Endothelial cell of umbilical vein (primary cell): ENCODE results near the gene CDK15. TPM values are rescaled to one million over a fixed set of nuclear protein-coding genes. Genes with fewer than 3 reads are reported as not detected.

Experiments used
- BruUV-seq: library from RNA; stranded (reverse); fragments of 400-500 nt; replicated peaks from 2 replicates; lab custom pipeline; 2021; lab: Mats Ljungman, UMichigan
- CTCF ChIA-PET: fragments of 300-600, 350-600 bp; sonication (Branson Sonifier 250); formaldehyde crosslinking; loops from one replicate; lab custom pipeline; 2021; ENCODE audit warnings: antibody characterized with exemption, inconsistent platforms; lab: Charles Lee
- POLR2A ChIA-PET: fragments of 300-600, 350-600 bp; sonication (Branson Sonifier 250); formaldehyde crosslinking; loops from one replicate; lab custom pipeline; 2021; ENCODE audit warnings: antibody characterized with exemption, inconsistent platforms; lab: Charles Lee
- DNase-seq: peaks from one replicate; pipeline ENCODE4 v3.0.0-alpha.2; 2011; ENCODE audit warnings: low read depth, low spot score
- FAIRE-seq: peaks from 2 replicates; lab custom pipeline; 2011; peaks lifted over from hg19 to GRCh38; lab: Jason Lieb, UNC
- H2AFZ ChIP-seq: 2 replicates; pipeline ENCODE4 v1.6.0; 2012; ENCODE audit warnings: low read depth, low read length, control low read depth, inconsistent platforms
- H3K27ac ChIP-seq: 2 replicates; pipeline ENCODE4 v1.5.1; 2011; ENCODE audit warnings: low read depth, mild to moderate bottlenecking, control low read depth, low read length, moderate library complexity; ENCODE audit not compliant: insufficient read depth
- H3K27me3 ChIP-seq, 2 experiments: 2 replicates each; pipeline versions ENCODE4 v1.6.0 to v1.6.1; 2011; ENCODE audit warnings: low read length in 2 of 2, mixed read lengths in 1 of 2; ENCODE audit not compliant: control insufficient read depth in 2 of 2, insufficient read depth in 2 of 2
- H3K36me3 ChIP-seq, 2 experiments: 2 replicates in 1 of 2; 3 replicates in 1 of 2; pipeline ENCODE4 v1.5.1; 2011; ENCODE audit warnings: low read length in 2 of 2, mild to moderate bottlenecking in 1 of 2, moderate library complexity in 1 of 2; ENCODE audit not compliant: control insufficient read depth in 2 of 2, insufficient read depth in 2 of 2; ENCODE audit errors: extremely low read depth in 1 of 2
- H3K4me1 ChIP-seq: 3 replicates; pipeline ENCODE4 v1.5.1; 2011; ENCODE audit warnings: mild to moderate bottlenecking, low read length; ENCODE audit not compliant: control insufficient read depth, insufficient read depth; ENCODE audit errors: extremely low read depth
- H3K4me2 ChIP-seq: 2 replicates; pipeline ENCODE4 v1.6.1; 2011; ENCODE audit warnings: low read length, control low read depth, mixed read lengths; ENCODE audit not compliant: insufficient read depth
- H3K4me3 ChIP-seq, 3 experiments: fragments of 200-600 bp in 1 of 3; sonication (generic), shearing (Covaris generic) in 1 of 3; replicated peaks in 1 of 3; 2 replicates each; pipeline ENCODE4 v1.5.1; 2011 to 2016; ENCODE audit warnings: control low read depth in 3 of 3, low read length in 3 of 3, mild to moderate bottlenecking in 2 of 3, inconsistent platforms in 1 of 3, low read depth in 1 of 3, moderate library complexity in 1 of 3; ENCODE audit not compliant: insufficient read depth in 1 of 3
- H3K79me2 ChIP-seq: 2 replicates; pipeline ENCODE4 v1.6.0; 2012; ENCODE audit warnings: low read length, inconsistent platforms; ENCODE audit not compliant: control insufficient read depth, insufficient read depth
- H3K9ac ChIP-seq: replicated peaks from 2 replicates; pipeline ENCODE3; 2011; ENCODE audit warnings: low read length, control low read depth; ENCODE audit not compliant: insufficient read depth; ENCODE audit errors: extremely low read depth
- H3K9me1 ChIP-seq: replicated peaks from 3 replicates; pipeline ENCODE4 v1.6.0; 2011; ENCODE audit warnings: mild to moderate bottlenecking, low read length; ENCODE audit not compliant: control insufficient read depth, insufficient read depth; ENCODE audit errors: extremely low read depth
- H3K9me3 ChIP-seq: replicated peaks from 2 replicates; pipeline ENCODE4 v1.5.1; 2012; ENCODE audit warnings: low read length, inconsistent platforms; ENCODE audit not compliant: control insufficient read depth, insufficient read depth
- H4K20me1 ChIP-seq: replicated peaks from 2 replicates; pipeline ENCODE3; 2011; ENCODE audit warnings: mild to moderate bottlenecking, low read length; ENCODE audit not compliant: control insufficient read depth, insufficient read depth; ENCODE audit errors: extremely low read depth
- CTCF ChIP-seq, 2 donors: IDR thresholded peaks; 1 replicate in 1 of 2; 2 replicates in 1 of 2; pipeline ENCODE4 v1.5.1; 2011; ENCODE audit warnings: low read length in 2 of 2, mild to moderate bottlenecking in 2 of 2, moderate library complexity in 2 of 2, control low read depth in 1 of 2, inconsistent platforms in 1 of 2, low read depth in 1 of 2; ENCODE audit not compliant: insufficient read depth in 1 of 2; ENCODE audit errors: extremely low read depth in 1 of 2
- EZH2 ChIP-seq: IDR thresholded peaks from 2 replicates; pipeline ENCODE4 v1.6.1; 2012; ENCODE audit warnings: borderline replicate concordance, low read depth, mild to moderate bottlenecking, moderate library complexity, low read length, inconsistent platforms; ENCODE audit not compliant: severe bottlenecking
- FOS ChIP-seq: IDR thresholded peaks from 2 replicates; pipeline ENCODE4 v1.6.1; 2011; ENCODE audit warnings: mild to moderate bottlenecking, low read length, moderate library complexity, borderline replicate concordance; ENCODE audit not compliant: insufficient read depth
- GATA2 ChIP-seq: IDR thresholded peaks from 2 replicates; pipeline ENCODE4 v1.7.0; 2011; ENCODE audit warnings: low read depth, mild to moderate bottlenecking, moderate library complexity, mixed read lengths, low read length; ENCODE audit not compliant: insufficient read length, insufficient read depth
- JUN ChIP-seq: IDR thresholded peaks from 2 replicates; pipeline ENCODE4 v1.6.1; 2011; ENCODE audit warnings: borderline replicate concordance, low read depth; ENCODE audit not compliant: insufficient read length, insufficient read depth
- MAX ChIP-seq: IDR thresholded peaks from 2 replicates; pipeline ENCODE4 v1.6.1; 2011; ENCODE audit not compliant: insufficient read depth, insufficient read length
- MYC ChIP-seq: IDR thresholded peaks from one replicate; pipeline ENCODE4 v1.6.1; 2011; ENCODE audit warnings: mild to moderate bottlenecking, low read depth, low read length
- POLR2A ChIP-seq: IDR thresholded peaks from 2 replicates; pipeline ENCODE4 v1.6.1; 2012; ENCODE audit warnings: low read depth, mild to moderate bottlenecking, control low read depth, low read length
- POLR2AphosphoS5 ChIP-seq: IDR thresholded peaks from 2 replicates; pipeline ENCODE4 v1.6.1; 2012; ENCODE audit warnings: low read depth, mild to moderate bottlenecking, control low read depth, low read length, moderate library complexity; ENCODE audit not compliant: insufficient read depth
- dilution Hi-C: fragments of 300-500 bp; cut with MboI; formaldehyde crosslinking; loops from one replicate; pipeline ENCODE4 v1.15.0; 2019; ENCODE audit warnings: low sequenced_read_pairs; ENCODE audit not compliant: extremely low pct_ligation_motif_present
- intact Hi-C: fragments of 100-400 bp; cut with micrococcal nuclease; formaldehyde crosslinking; loops from one replicate; pipeline ENCODE4 v1.10.0; 2022
- polyA plus RNA-seq, 4 experiments: library from polyadenylated mRNA; depleted of rRNA in 3 of 4; stranded (reverse) in 3 of 4; unstranded in 1 of 4; fragments of >200 nt; gene quantifications; 2 replicates each; pipeline versions ENCODE4 v1.2.1 to v1.2.3, GENCODE V29; 2011 to 2012; ENCODE audit warnings: missing spikeins in 1 of 4
- total RNA-seq: library from RNA; stranded (reverse); gene quantifications from 2 replicates; pipeline ENCODE4 v1.2.3, GENCODE V29; 2021

The CDK15 gene
- total and polyA plus RNA-seq, 2 donors (not counting 3 experiments of a cell fraction or from before 2014, with no cell fraction given) = not detected

DNA sequence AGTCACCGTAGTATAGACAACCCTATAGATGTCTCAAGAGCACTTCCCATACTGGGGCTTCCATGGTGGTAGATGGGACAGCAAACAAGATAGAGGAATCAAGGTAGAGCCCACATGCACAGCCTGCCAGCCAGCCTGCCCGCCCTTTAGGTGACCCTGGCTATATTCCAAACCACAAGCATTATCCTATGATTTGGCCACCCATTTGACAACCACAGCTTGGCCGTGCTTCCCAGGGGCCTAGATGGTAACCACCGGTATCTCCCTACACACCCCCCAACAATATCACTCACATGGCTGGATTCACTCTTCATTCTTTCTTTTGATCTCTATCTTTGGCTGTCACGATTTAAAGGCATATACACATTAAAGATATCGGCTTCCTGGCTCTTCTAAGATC, 85.3 kb downstream of the CDK15 start:
- Histone ChIP-seq H3K4me1 (no peaks in the 10 kb centered on the region), H3K9me1 (no peaks in the 10 kb centered on the region), H2AFZ (no peak overlapping the region), H3K27me3 (peaks cover 9 to 31% of the 10 kb centered on the region in 2 experiments), H3K9ac (no peak overlapping the region), H3K36me3 (no peaks in the 10 kb centered on the region), H3K9me3 (no peaks in the 10 kb centered on the region), H3K79me2 (no peaks in the 10 kb centered on the region), H4K20me1 (no peaks in the 10 kb centered on the region), H3K4me3 (no peak overlapping the region), H3K4me2 (no peak overlapping the region), H3K27ac (no peak overlapping the region)
- TF ChIP-seq FOS = no peak
- POLR2A ChIA-PET = no interaction called here
- no TSS peak for BruUV-seq
- no peak for FAIRE-seq
- CTCF ChIA-PET = interaction anchor here (1.0 to 3.3 kb wide), 3 partner anchors 17 to 36 kb away, joined by 3 to 13 read pairs (median 3); no protein-coding TSS in a partner anchor
- dilution Hi-C loops (no loop called here), intact Hi-C loops (no loop called here)
- no peak for DNase-seq

DNA sequence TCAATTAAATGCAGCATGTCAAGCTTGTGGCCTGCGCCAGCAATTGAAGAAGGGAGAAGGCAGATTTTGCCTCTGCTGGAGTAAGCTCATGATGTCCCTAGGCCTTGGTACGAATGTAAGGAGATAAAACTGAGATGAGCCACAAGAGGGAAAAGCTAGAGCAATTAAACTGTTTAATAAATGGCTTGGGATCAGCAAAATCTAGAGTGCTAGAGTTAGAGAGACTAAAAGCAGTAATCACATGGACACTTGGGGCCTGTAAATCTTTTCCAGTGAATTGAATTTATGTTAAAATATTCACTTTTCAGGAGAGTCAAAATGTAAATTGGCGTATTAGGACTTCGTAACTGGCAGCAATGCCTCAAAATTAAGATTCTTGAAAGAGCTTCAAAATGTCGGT, 86.2 kb downstream of the CDK15 start:
- no peak for DNase-seq
- peaks cover 8 to 24% of the 10 kb centered on the region in 2 experiments for H3K27me3 ChIP-seq
- no peak overlapping the region for H3K4me3 ChIP-seq
- dilution Hi-C loops (no loop called here), intact Hi-C loops (no loop called here)
- H3K36me3 ChIP-seq = no peaks in the 10 kb centered on the region
- H3K9ac ChIP-seq = no peak overlapping the region
- ChIA-PET CTCF (interaction anchor here (1.0 to 3.3 kb wide), 4 partner anchors 15 to 37 kb away, joined by 3 to 13 read pairs (median 3); no protein-coding TSS in a partner anchor), POLR2A (no interaction called here)
- H3K9me1 ChIP-seq = no peaks in the 10 kb centered on the region
- no peaks in the 10 kb centered on the region for H3K9me3 ChIP-seq
- H3K27ac ChIP-seq = no peak overlapping the region
- H3K79me2 ChIP-seq = no peaks in the 10 kb centered on the region
- H3K4me2 ChIP-seq = no peak overlapping the region
- H2AFZ ChIP-seq = no peak overlapping the region
- H4K20me1 ChIP-seq = no peaks in the 10 kb centered on the region
- H3K4me1 ChIP-seq = no peaks in the 10 kb centered on the region
- BruUV-seq = no TSS peak
- TF ChIP-seq POLR2A (no peak), MAX (no peak), FOS (no peak), POLR2AphosphoS5 (no peak), GATA2 (no peak), JUN (no peak), CTCF (IDR thresholded peaks at IDR 0.05; ENCODE audit: extremely low read depth in 1 of 2, insufficient read depth in 1 of 2, low read depth in 1 of 2, low read length in 2 of 2) (no peak), EZH2 (no peak), MYC (no peak)
- no peak for FAIRE-seq
